ENCODE results near the gene BLOC1S4. TPM values are rescaled to one million over a fixed set of nuclear protein-coding genes. Genes with fewer than 3 reads are reported as not detected.
"Not testable (repeated sequence)": the region's sequence is repeated elsewhere in the genome, so short reads cannot be mapped to it uniquely, and the experiment has no call there.

The BLOC1S4 gene
- total RNA-seq, 4 donors from 2014 or later, result 20.0 to 20.6 (median 20.2) TPM

GRCh38 chr4:6722891-6723290 lies 6.9 kb downstream of the BLOC1S4 start:
- H3K27ac ChIP-seq, result no peak overlapping the region
- H3K4me1 ChIP-seq, result peaks cover 0 to 6% (median 2%) of the 10 kb centered on the region in 4 donors
- no peaks in the 10 kb centered on the region for H3K27me3 ChIP-seq
- H3K4me3 ChIP-seq, result no peak overlapping the region
- TF ChIP-seq CTCF (IDR thresholded peaks at IDR 0.05) (no peak), POLR2A (IDR thresholded peaks at IDR 0.05) (no peak)
- no peaks in the 10 kb centered on the region for H3K36me3 ChIP-seq
- H3K9me3 ChIP-seq, result no peaks in the 10 kb centered on the region
- DNase-seq, result no peak

- DNase-seq, result no peak
- H3K9me3 ChIP-seq, result no peaks in the 10 kb centered on the region
- H3K4me1 ChIP-seq, result peaks cover 0 to 6% (median 2%) of the 10 kb centered on the region in 4 donors
- no peaks in the 10 kb centered on the region for H3K27me3 ChIP-seq
- no peak overlapping the region for H3K4me3 ChIP-seq
- H3K36me3 ChIP-seq, result no peaks in the 10 kb centered on the region
- H3K27ac ChIP-seq, result no peak overlapping the region
- no peak for TF ChIP-seq CTCF (IDR thresholded peaks at IDR 0.05)
- TF ChIP-seq POLR2A (IDR thresholded peaks at IDR 0.05), result no peak
Measured at GRCh38 chr4:6723851-6724250, 7.9 kb downstream of the BLOC1S4 start.

DNA sequence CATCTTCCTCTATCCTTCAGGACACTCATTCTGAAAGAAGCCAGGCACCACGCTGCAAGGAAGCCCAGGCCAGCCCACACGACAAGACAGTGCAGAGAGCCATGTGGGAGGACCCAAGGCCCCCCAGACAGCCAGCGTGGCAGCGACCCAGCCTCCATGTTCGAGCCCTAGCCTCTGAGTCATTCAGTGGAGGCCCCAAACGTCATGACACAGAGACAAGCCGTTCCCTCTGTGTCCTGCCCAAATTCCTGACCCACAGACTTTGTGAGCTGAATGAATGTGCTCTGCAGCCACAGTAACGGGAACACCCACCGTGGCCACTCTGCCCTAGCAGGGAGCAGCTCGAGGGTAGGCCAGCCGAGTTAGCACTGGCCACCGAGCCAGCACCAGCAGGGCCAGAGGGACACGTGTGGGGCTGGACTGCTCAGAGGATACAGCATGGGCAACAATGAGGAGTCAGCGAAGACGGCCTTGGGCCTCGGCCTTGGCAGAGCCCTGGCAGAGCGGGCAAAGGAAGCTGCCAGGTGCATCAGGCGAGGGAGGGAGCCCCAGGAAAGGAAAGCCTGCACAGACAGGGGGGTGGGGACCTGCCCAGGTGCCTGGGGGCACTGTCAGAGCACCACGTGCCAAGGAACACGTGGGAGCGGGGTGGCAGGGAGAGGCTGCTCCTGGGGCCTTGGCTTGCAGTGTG lies 8.6 kb downstream of the BLOC1S4 start:
- no peak for DNase-seq
- Histone ChIP-seq H3K4me1 (peaks cover 0 to 6% (median 2%) of the 10 kb centered on the region in 4 donors), H3K36me3 (no peaks in the 10 kb centered on the region), H3K27me3 (no peaks in the 10 kb centered on the region), H3K9me3 (no peaks in the 10 kb centered on the region), H3K27ac (no peak overlapping the region), H3K4me3 (no peak overlapping the region)
- TF ChIP-seq POLR2A (IDR thresholded peaks at IDR 0.05) (no peak), CTCF (IDR thresholded peaks at IDR 0.05) (no peak)

- H3K27me3 ChIP-seq, H3K9me3 ChIP-seq, DNase-seq, H3K4me1 ChIP-seq, H3K27ac ChIP-seq, H3K4me3 ChIP-seq, H3K36me3 ChIP-seq: not testable (repeated sequence)
Measured at GRCh38 chr4:6725427-6725961, 9.5 kb downstream of the BLOC1S4 start.

- peaks cover 0 to under 1% (median 0%) of the 10 kb centered on the region in 4 donors for H3K4me1 ChIP-seq
- H3K4me3 ChIP-seq, result no peak overlapping the region
- peak overlapping the region in 1 of 4 donors; percentile 27 for H3K27ac ChIP-seq
- DNase-seq, result no peak
- no peaks in the 10 kb centered on the region for H3K9me3 ChIP-seq
- H3K27me3 ChIP-seq, result no peaks in the 10 kb centered on the region
- no peaks in the 10 kb centered on the region for H3K36me3 ChIP-seq
- TF ChIP-seq CTCF (IDR thresholded peaks at IDR 0.05) (no peak), POLR2A (IDR thresholded peaks at IDR 0.05) (no peak)
Measured at GRCh38 chr4:6727081-6727942, 11.3 kb downstream of the BLOC1S4 start.

- no peak for TF ChIP-seq POLR2A (IDR thresholded peaks at IDR 0.05)
- TF ChIP-seq CTCF (IDR thresholded peaks at IDR 0.05), result no peak
- Histone ChIP-seq H3K4me1 (peaks cover 0 to 4% (median 1%) of the 10 kb centered on the region in 4 donors), H3K36me3 (no peaks in the 10 kb centered on the region), H3K4me3 (no peak overlapping the region), H3K27ac (no peak overlapping the region), H3K9me3 (no peaks in the 10 kb centered on the region), H3K27me3 (no peaks in the 10 kb centered on the region)
- DNase-seq, result no peak
Measured at GRCh38 chr4:6727943-6728250, 11.9 kb downstream of the BLOC1S4 start.
